ENCODE data around the gene PMPCA. TPM values are rescaled to one million over a fixed set of nuclear protein-coding genes. Genes with fewer than 3 reads are reported as not detected.

Gene PMPCA
- polyA plus RNA-seq, 1 of the 3 experiments (the other 2 are of a cell fraction), result 125 TPM

DNA sequence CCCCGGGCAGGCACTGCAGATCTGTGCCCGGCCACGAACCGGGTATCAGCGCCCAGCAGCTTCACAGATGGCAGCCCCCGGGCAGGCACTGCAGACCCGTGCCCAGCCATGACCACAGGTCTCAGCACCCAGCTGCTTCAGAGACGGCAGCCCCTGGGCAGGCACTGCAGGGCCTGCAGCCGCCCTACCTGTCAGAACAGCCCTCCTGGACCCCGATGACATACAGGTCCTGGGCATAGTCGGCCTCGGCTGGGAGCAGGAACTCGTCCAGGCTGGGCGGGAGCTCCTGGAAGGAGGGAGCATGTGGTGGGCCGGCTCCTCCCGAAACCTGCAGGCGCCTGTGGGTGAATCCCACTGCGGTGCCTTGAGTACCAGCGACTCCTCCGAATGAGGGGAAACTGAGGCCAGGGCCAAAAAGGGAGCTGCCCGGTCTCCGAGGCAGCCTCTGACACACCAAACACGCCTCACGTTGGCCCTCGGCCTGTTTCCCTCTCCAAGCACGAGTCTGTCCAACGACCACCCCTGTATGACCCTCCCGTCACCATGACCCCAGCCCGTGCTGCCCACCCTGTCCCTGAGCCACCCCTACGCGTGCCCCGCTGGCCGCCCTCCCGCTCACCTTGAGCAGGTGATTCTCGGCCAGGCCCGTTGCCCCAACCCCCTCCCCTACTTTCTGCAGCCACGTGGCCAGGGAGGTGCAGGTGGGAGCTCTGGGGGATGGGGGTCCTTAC, 23.6 kb downstream of the PMPCA start:
- POLR2A ChIA-PET, result interaction anchor here (1.0 to 1.8 kb wide), 2 partner anchors 9 to 18 kb away, joined by 3 to 5 read pairs; no protein-coding TSS in a partner anchor

More for the DNA sequence above, 23.6 kb downstream of the PMPCA start:
- no peak overlapping the region for H2AFZ ChIP-seq (ENCODE audit: low read depth)
- CTCF ChIA-PET, result interaction anchor here (0.6 to 1.2 kb wide), 2 partner anchors 71 to 989 kb away, joined by 3 read pairs; partner anchors contain the start of genes DNLZ, EXD3 and NOXA1
- no peak for DNase-seq
- TF ChIP-seq, protein P1, sequence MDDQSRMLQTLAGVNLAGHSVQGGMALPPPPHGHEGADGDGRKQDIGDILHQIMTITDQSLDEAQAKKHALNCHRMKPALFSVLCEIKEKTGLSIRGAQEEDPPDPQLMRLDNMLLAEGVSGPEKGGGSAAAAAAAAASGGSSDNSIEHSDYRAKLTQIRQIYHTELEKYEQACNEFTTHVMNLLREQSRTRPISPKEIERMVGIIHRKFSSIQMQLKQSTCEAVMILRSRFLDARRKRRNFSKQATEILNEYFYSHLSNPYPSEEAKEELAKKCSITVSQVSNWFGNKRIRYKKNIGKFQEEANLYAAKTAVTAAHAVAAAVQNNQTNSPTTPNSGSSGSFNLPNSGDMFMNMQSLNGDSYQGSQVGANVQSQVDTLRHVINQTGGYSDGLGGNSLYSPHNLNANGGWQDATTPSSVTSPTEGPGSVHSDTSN (IDR thresholded peaks at IDR 0.05), result no peak
- TF ChIP-seq NFIC (IDR thresholded peaks at IDR 0.05; ENCODE audit: borderline replicate concordance) (no peak), GATA2 (CRISPR knock-in tag; IDR thresholded peaks at IDR 0.05) (no peak), GABPA (IDR thresholded peaks at IDR 0.05; ENCODE audit: low read depth) (no peak), TAF1 (IDR thresholded peaks at IDR 0.05; ENCODE audit: borderline replicate concordance, low read depth, low read length) (no peak), MEF2A (IDR thresholded peaks at IDR 0.05; ENCODE audit: borderline replicate concordance, low read depth) (no peak), SMC3 (IDR thresholded peaks at IDR 0.05; ENCODE audit: low read depth, low read length) (no peak), FOXM1 (IDR thresholded peaks at IDR 0.05; ENCODE audit: low read depth) (no peak), NRF1 (IDR thresholded peaks at IDR 0.05; ENCODE audit: low read depth, low read length) (no peak), SIN3A (IDR thresholded peaks at IDR 0.05; ENCODE audit: borderline replicate concordance, low read depth, low read length) (no peak), RCOR1 (IDR thresholded peaks at IDR 0.05; ENCODE audit: low read length) (no peak)
- TF ChIP-seq, protein P2, sequence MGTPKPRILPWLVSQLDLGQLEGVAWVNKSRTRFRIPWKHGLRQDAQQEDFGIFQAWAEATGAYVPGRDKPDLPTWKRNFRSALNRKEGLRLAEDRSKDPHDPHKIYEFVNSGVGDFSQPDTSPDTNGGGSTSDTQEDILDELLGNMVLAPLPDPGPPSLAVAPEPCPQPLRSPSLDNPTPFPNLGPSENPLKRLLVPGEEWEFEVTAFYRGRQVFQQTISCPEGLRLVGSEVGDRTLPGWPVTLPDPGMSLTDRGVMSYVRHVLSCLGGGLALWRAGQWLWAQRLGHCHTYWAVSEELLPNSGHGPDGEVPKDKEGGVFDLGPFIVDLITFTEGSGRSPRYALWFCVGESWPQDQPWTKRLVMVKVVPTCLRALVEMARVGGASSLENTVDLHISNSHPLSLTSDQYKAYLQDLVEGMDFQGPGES (IDR thresholded peaks at IDR 0.05; ENCODE audit: low read depth, low read length), result no peak
- TF ChIP-seq, protein P3, sequence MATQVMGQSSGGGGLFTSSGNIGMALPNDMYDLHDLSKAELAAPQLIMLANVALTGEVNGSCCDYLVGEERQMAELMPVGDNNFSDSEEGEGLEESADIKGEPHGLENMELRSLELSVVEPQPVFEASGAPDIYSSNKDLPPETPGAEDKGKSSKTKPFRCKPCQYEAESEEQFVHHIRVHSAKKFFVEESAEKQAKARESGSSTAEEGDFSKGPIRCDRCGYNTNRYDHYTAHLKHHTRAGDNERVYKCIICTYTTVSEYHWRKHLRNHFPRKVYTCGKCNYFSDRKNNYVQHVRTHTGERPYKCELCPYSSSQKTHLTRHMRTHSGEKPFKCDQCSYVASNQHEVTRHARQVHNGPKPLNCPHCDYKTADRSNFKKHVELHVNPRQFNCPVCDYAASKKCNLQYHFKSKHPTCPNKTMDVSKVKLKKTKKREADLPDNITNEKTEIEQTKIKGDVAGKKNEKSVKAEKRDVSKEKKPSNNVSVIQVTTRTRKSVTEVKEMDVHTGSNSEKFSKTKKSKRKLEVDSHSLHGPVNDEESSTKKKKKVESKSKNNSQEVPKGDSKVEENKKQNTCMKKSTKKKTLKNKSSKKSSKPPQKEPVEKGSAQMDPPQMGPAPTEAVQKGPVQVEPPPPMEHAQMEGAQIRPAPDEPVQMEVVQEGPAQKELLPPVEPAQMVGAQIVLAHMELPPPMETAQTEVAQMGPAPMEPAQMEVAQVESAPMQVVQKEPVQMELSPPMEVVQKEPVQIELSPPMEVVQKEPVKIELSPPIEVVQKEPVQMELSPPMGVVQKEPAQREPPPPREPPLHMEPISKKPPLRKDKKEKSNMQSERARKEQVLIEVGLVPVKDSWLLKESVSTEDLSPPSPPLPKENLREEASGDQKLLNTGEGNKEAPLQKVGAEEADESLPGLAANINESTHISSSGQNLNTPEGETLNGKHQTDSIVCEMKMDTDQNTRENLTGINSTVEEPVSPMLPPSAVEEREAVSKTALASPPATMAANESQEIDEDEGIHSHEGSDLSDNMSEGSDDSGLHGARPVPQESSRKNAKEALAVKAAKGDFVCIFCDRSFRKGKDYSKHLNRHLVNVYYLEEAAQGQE (IDR thresholded peaks at IDR 0.05; ENCODE audit: low read depth, low read length), result no peak
- TF ChIP-seq, protein P4, sequence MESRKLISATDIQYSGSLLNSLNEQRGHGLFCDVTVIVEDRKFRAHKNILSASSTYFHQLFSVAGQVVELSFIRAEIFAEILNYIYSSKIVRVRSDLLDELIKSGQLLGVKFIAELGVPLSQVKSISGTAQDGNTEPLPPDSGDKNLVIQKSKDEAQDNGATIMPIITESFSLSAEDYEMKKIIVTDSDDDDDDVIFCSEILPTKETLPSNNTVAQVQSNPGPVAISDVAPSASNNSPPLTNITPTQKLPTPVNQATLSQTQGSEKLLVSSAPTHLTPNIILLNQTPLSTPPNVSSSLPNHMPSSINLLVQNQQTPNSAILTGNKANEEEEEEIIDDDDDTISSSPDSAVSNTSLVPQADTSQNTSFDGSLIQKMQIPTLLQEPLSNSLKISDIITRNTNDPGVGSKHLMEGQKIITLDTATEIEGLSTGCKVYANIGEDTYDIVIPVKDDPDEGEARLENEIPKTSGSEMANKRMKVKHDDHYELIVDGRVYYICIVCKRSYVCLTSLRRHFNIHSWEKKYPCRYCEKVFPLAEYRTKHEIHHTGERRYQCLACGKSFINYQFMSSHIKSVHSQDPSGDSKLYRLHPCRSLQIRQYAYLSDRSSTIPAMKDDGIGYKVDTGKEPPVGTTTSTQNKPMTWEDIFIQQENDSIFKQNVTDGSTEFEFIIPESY (IDR thresholded peaks at IDR 0.05; ENCODE audit: borderline replicate concordance, low read depth), result no peak
- no peaks in the 10 kb centered on the region for H3K27me3 ChIP-seq (ENCODE audit: insufficient read depth)
- H3K4me2 ChIP-seq, result no peak overlapping the region
- H4K20me1 ChIP-seq (ENCODE audit: insufficient read depth), result peaks cover 55% of the 10 kb centered on the region
- H3K9me3 ChIP-seq, result no peaks in the 10 kb centered on the region
- peaks cover 0 to 17% of the 10 kb centered on the region in 2 experiments; a peak in 1 of 4 replicates for H3K4me1 ChIP-seq (ENCODE audit: control insufficient read depth in 1 of 2, insufficient read depth in 2 of 2, low read depth in 1 of 2, low read length in 1 of 2)
- 93% methylated on average over 22 of the region's 37 CpGs for WGBS (ENCODE audit: low lambda C conversion rate)
- no peak overlapping the region for H3K9ac ChIP-seq
- no peak overlapping the region for H3K27ac ChIP-seq (ENCODE audit: low read depth in 2 of 2, low read length in 1 of 2)
- no peak overlapping the region for H3K4me3 ChIP-seq (ENCODE audit: low read depth in 2 of 2, low read length in 1 of 2)
- no peaks in the 10 kb centered on the region for H3F3A ChIP-seq (replicated peaks; ENCODE audit: insufficient read depth)
- peaks cover 61% of the 10 kb centered on the region for H3K79me2 ChIP-seq (ENCODE audit: insufficient read depth)
- H3K9me2 ChIP-seq, result no peaks in the 10 kb centered on the region
- H3K36me3 ChIP-seq (replicated peaks in 1 of 2; ENCODE audit: control insufficient read depth in 1 of 2, insufficient read depth in 2 of 2, low read length in 1 of 2), result peaks cover 0 to 43% of the 10 kb centered on the region in 2 experiments

Measured in SK-N-SH (cell line).